HEK293 (cell line): Measurements from ENCODE around the gene RPL29.

Experiments
- CTCF ChIA-PET: fragments of 350-600 bp; formaldehyde crosslinking; extraction: SDS; loops from one replicate; lab custom pipeline; 2021; ENCODE audit warnings: antibody characterized with exemption; lab: Yijun Ruan, JAX
- POLR2A ChIA-PET: fragments of 300-600 bp; formaldehyde crosslinking; extraction: SDS; loops from one replicate; lab custom pipeline; 2020; ENCODE audit warnings: antibody characterized with exemption, inconsistent platforms; lab: Yijun Ruan, JAX
- H3K27ac ChIP-seq: fragments of 200-500 bp; sonication (Bioruptor generic); 2 replicates; pipeline ENCODE4 v1.5.1; 2014; ENCODE audit warnings: low read depth, low read length, control low read depth, inconsistent platforms; ENCODE audit errors: extremely low read depth
- H3K36me3 ChIP-seq, 2 experiments: fragments of 200-500 bp in 1 of 2; sonication (Bioruptor generic) in 1 of 2; 1 replicate in 1 of 2; 2 replicates in 1 of 2; pipeline ENCODE4 v1.5.1; 2014 to 2017; ENCODE audit warnings: inconsistent platforms in 2 of 2, low read length in 2 of 2; ENCODE audit not compliant: control insufficient read depth in 2 of 2, insufficient read depth in 1 of 2
- H3K4me1 ChIP-seq: fragments of 200-500 bp; sonication (Bioruptor generic); 2 replicates; pipeline ENCODE4 v1.5.1; 2014; ENCODE audit warnings: mild to moderate bottlenecking, low read length, inconsistent platforms; ENCODE audit not compliant: control insufficient read depth, insufficient read depth
- H3K4me3 ChIP-seq: 2 replicates; pipeline ENCODE4 v1.5.1; 2011; ENCODE audit warnings: low read depth, mild to moderate bottlenecking, control low read depth, low read length, moderate library complexity
- H3K9me3 ChIP-seq: fragments of 200-500 bp; sonication (Bioruptor generic); 2 replicates; pipeline ENCODE4 v1.5.1; 2014; ENCODE audit warnings: low read depth, low read length, inconsistent platforms; ENCODE audit not compliant: control insufficient read depth, insufficient read depth
- CTCF ChIP-seq: fragments of 450-650 bp; formaldehyde crosslinking; IDR thresholded peaks from 2 replicates; pipeline ENCODE4 v1.5.1; 2016; ENCODE audit warnings: missing biosample characterization, missing genetic modification characterization
- HIC1 ChIP-seq: fragments of 450-650 bp; formaldehyde crosslinking; IDR thresholded peaks from 2 replicates; pipeline ENCODE4 v1.5.1; 2016; ENCODE audit warnings: missing biosample characterization, missing genetic modification characterization
- HOXA7 ChIP-seq: sonication (generic); formaldehyde crosslinking; IDR thresholded peaks from 2 replicates; pipeline ENCODE4 v1.8.1; 2022; ENCODE audit warnings: missing genetic modification reagents, borderline replicate concordance
- KLF8 ChIP-seq: fragments of 450-650 bp; formaldehyde crosslinking; IDR thresholded peaks from 2 replicates; pipeline ENCODE4 v1.5.1; 2016; ENCODE audit warnings: missing biosample characterization, missing genetic modification characterization
- MYNN ChIP-seq: fragments of 450-650 bp; formaldehyde crosslinking; IDR thresholded peaks from 2 replicates; pipeline ENCODE4 v1.5.1; 2016; ENCODE audit warnings: missing biosample characterization, missing genetic modification characterization, borderline replicate concordance
- OSR2 ChIP-seq: fragments of 450-650 bp; formaldehyde crosslinking; IDR thresholded peaks from 2 replicates; pipeline ENCODE4 v1.5.1; 2016; ENCODE audit warnings: missing biosample characterization, missing genetic modification characterization
- PRDM1 ChIP-seq: fragments of 450-650 bp; formaldehyde crosslinking; IDR thresholded peaks from 2 replicates; pipeline ENCODE4; 2016; ENCODE audit warnings: missing biosample characterization, missing genetic modification characterization
- SALL2 ChIP-seq: fragments of 450-650 bp; formaldehyde crosslinking; IDR thresholded peaks from 2 replicates; pipeline ENCODE4 v1.5.0; 2017; ENCODE audit warnings: missing biosample characterization, mild to moderate bottlenecking, missing genetic modification characterization, borderline replicate concordance
- ZBTB1 ChIP-seq: fragments of 450-650 bp; formaldehyde crosslinking; IDR thresholded peaks from 2 replicates; pipeline ENCODE4 v1.5.1; 2016; ENCODE audit warnings: missing biosample characterization, missing genetic modification characterization
- ZBTB17 ChIP-seq: fragments of 450-650 bp; formaldehyde crosslinking; IDR thresholded peaks from 2 replicates; pipeline ENCODE4 v1.5.1; 2016; ENCODE audit warnings: missing biosample characterization, missing genetic modification characterization
- ZBTB44 ChIP-seq: fragments of 450-650 bp; IDR thresholded peaks from 2 replicates; pipeline ENCODE4 v1.5.1; 2018; ENCODE audit warnings: missing biosample characterization, mild to moderate bottlenecking, missing genetic modification characterization
- ZIC2 ChIP-seq: fragments of 450-650 bp; formaldehyde crosslinking; IDR thresholded peaks from 2 replicates; pipeline ENCODE4 v1.5.1; 2016; ENCODE audit warnings: missing biosample characterization, missing genetic modification characterization
- ZNF10 ChIP-seq: fragments of 450-650 bp; formaldehyde crosslinking; IDR thresholded peaks from 2 replicates; pipeline ENCODE4 v1.5.1; 2017; ENCODE audit warnings: missing biosample characterization, missing genetic modification characterization
- ZNF169 ChIP-seq: fragments of 450-650 bp; formaldehyde crosslinking; IDR thresholded peaks from 2 replicates; pipeline ENCODE4 v1.5.1; 2016; ENCODE audit warnings: missing biosample characterization, missing genetic modification characterization
- ZNF211 ChIP-seq: fragments of 450-650 bp; formaldehyde crosslinking; IDR thresholded peaks from 2 replicates; pipeline ENCODE4 v1.5.1; 2016; ENCODE audit warnings: low read depth, missing biosample characterization, missing genetic modification characterization
- ZNF239 ChIP-seq: fragments of 450-650 bp; formaldehyde crosslinking; IDR thresholded peaks from 2 replicates; pipeline ENCODE4 v1.5.1; 2016; ENCODE audit warnings: missing biosample characterization, missing genetic modification characterization
- ZNF324 ChIP-seq: fragments of 450-650 bp; formaldehyde crosslinking; IDR thresholded peaks from 2 replicates; pipeline ENCODE4 v1.5.1; 2016; ENCODE audit warnings: missing biosample characterization, missing genetic modification characterization
- ZNF394 ChIP-seq: fragments of 450-650 bp; formaldehyde crosslinking; IDR thresholded peaks from 2 replicates; pipeline ENCODE4 v1.5.1; 2016; ENCODE audit warnings: missing biosample characterization, missing genetic modification characterization, mild to moderate bottlenecking, moderate library complexity, borderline replicate concordance
- ZNF580 ChIP-seq: fragments of 450-650 bp; formaldehyde crosslinking; IDR thresholded peaks from 2 replicates; pipeline ENCODE4 v1.5.1; 2016; ENCODE audit warnings: missing biosample characterization, missing genetic modification characterization
- ZNF660 ChIP-seq: fragments of 450-650 bp; IDR thresholded peaks from 2 replicates; pipeline ENCODE4 v1.5.1; 2018; ENCODE audit warnings: missing biosample characterization, mild to moderate bottlenecking, missing genetic modification characterization
- ZNF768 ChIP-seq: fragments of 450-650 bp; formaldehyde crosslinking; IDR thresholded peaks from 2 replicates; pipeline ENCODE4 v1.5.1; 2018; ENCODE audit warnings: missing biosample characterization, mild to moderate bottlenecking, missing genetic modification characterization
- ZNF830 ChIP-seq: fragments of 450-650 bp; IDR thresholded peaks from 2 replicates; pipeline ENCODE4 v1.5.0; 2018; ENCODE audit warnings: missing biosample characterization, missing genetic modification characterization, low read depth, mild to moderate bottlenecking, moderate library complexity
- ZXDB ChIP-seq: fragments of 450-650 bp; formaldehyde crosslinking; IDR thresholded peaks from 2 replicates; pipeline ENCODE4 v1.5.1; 2016; ENCODE audit warnings: missing biosample characterization, missing genetic modification characterization
- TF ChIP-seq, protein P1 (sequence below): fragments of 450-650 bp; formaldehyde crosslinking; IDR thresholded peaks from 2 replicates; pipeline ENCODE4 v1.5.1; 2016; ENCODE audit warnings: missing biosample characterization, missing genetic modification characterization
- TF ChIP-seq, protein P2 (sequence below): fragments of 450-650 bp; formaldehyde crosslinking; IDR thresholded peaks from 2 replicates; pipeline ENCODE4 v1.5.1; 2016; ENCODE audit warnings: missing biosample characterization, missing genetic modification characterization

Gene RPL29

GRCh38 chr3:51995346-51996163, at the start of gene RPL29:
Gene RPL29, minus strand, starts transcription at chr3:51995895. Its CDS starts 434 bp downstream, at chr3:51995461.
- Histone ChIP-seq H3K9me3 (no peaks in the 10 kb centered on the region), H3K4me3 (peak within 1 kb of the TSS; percentile 100), H3K4me1 (no peaks in the 10 kb centered on the region), H3K36me3 (peaks cover 0 to 43% of the 10 kb centered on the region in 2 experiments; a peak in 2 of 3 replicates), H3K27ac (peak within 1 kb of the TSS; percentile 98)
- CTCF ChIA-PET = interaction anchor here (1.0 to 1.1 kb wide), 2 partner anchors 10 to 14 kb away, joined by 3 read pairs; no protein-coding TSS in a partner anchor
- POLR2A ChIA-PET = interaction anchor here (0.5 to 2.6 kb wide), 19 partner anchors 9 to 497 kb away, joined by 3 to 47 read pairs (median 4); partner anchors contain the start of genes ABHD14B, ACY1, DUSP7 and PARP3
- TF ChIP-seq HOXA7 (CRISPR knock-in tag) = no peak
- peak; percentile 93 for TF ChIP-seq KLF8 (tag by site-specific recombination)
- no peak for TF ChIP-seq MYNN (tag by site-specific recombination)
- TF ChIP-seq ZBTB1 = no peak
- TF ChIP-seq ZNF660 (tag by site-specific recombination) = peak; percentile 97
- TF ChIP-seq ZNF211 (tag by site-specific recombination) = no peak
- TF ChIP-seq, protein P1, sequence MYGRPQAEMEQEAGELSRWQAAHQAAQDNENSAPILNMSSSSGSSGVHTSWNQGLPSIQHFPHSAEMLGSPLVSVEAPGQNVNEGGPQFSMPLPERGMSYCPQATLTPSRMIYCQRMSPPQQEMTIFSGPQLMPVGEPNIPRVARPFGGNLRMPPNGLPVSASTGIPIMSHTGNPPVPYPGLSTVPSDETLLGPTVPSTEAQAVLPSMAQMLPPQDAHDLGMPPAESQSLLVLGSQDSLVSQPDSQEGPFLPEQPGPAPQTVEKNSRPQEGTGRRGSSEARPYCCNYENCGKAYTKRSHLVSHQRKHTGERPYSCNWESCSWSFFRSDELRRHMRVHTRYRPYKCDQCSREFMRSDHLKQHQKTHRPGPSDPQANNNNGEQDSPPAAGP = peak; percentile 84
- no peak for TF ChIP-seq ZNF169 (tag by site-specific recombination)
- peak; percentile 73 for TF ChIP-seq ZNF394 (tag by site-specific recombination)
- TF ChIP-seq ZNF768 = 0 out of 2 replicates have a peak, but pooled peaks have one; percentile 2
- TF ChIP-seq ZNF10 (tag by site-specific recombination) = 0 out of 2 replicates have a peak, but pooled peaks have one; percentile 27
- no peak for TF ChIP-seq ZNF830 (tag by site-specific recombination)
- no peak; the same call in 1 of the 2 replicates for TF ChIP-seq CTCF (tag by site-specific recombination)
- no peak for TF ChIP-seq SALL2 (tag by site-specific recombination)
- TF ChIP-seq ZNF580 (tag by site-specific recombination) = peak; percentile 85
- no peak for TF ChIP-seq HIC1 (tag by site-specific recombination)
- peak; percentile 29; the same call in 1 of the 2 replicates for TF ChIP-seq ZBTB44 (tag by site-specific recombination)
- TF ChIP-seq OSR2 (tag by site-specific recombination) = no peak
- TF ChIP-seq ZNF324 = peak; percentile 82; the same call in 1 of the 2 replicates
- TF ChIP-seq ZIC2 = no peak
- TF ChIP-seq PRDM1 (tag by site-specific recombination) = peak; percentile 42; the same call in 1 of the 2 replicates
- TF ChIP-seq, protein P2, sequence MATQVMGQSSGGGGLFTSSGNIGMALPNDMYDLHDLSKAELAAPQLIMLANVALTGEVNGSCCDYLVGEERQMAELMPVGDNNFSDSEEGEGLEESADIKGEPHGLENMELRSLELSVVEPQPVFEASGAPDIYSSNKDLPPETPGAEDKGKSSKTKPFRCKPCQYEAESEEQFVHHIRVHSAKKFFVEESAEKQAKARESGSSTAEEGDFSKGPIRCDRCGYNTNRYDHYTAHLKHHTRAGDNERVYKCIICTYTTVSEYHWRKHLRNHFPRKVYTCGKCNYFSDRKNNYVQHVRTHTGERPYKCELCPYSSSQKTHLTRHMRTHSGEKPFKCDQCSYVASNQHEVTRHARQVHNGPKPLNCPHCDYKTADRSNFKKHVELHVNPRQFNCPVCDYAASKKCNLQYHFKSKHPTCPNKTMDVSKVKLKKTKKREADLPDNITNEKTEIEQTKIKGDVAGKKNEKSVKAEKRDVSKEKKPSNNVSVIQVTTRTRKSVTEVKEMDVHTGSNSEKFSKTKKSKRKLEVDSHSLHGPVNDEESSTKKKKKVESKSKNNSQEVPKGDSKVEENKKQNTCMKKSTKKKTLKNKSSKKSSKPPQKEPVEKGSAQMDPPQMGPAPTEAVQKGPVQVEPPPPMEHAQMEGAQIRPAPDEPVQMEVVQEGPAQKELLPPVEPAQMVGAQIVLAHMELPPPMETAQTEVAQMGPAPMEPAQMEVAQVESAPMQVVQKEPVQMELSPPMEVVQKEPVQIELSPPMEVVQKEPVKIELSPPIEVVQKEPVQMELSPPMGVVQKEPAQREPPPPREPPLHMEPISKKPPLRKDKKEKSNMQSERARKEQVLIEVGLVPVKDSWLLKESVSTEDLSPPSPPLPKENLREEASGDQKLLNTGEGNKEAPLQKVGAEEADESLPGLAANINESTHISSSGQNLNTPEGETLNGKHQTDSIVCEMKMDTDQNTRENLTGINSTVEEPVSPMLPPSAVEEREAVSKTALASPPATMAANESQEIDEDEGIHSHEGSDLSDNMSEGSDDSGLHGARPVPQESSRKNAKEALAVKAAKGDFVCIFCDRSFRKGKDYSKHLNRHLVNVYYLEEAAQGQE = 0 out of 2 replicates have a peak, but pooled peaks have one; percentile 21
- TF ChIP-seq ZBTB17 (tag by site-specific recombination) = no peak; the same call in none of the 2 replicates
- peak; percentile 94 for TF ChIP-seq ZXDB (tag by site-specific recombination)
- TF ChIP-seq ZNF239 (tag by site-specific recombination) = peak; percentile 86; the same call in 1 of the 2 replicates
